Peyer's patch (tissue), 4 donors: Measurements from ENCODE around the gene PQBP1.

Source experiments
- CTCF ChIP-seq, 6 experiments: fragments of 450-650 bp in 4 of 6; fragments of 200-600 bp in 2 of 6; sonication (generic) in 1 of 6; IDR thresholded peaks; one replicate each; pipeline ENCODE4 v1.5.1; 2017 to 2019; ENCODE audit warnings: antibody characterized with exemption in 6 of 6, mild to moderate bottlenecking in 3 of 6, moderate library complexity in 1 of 6
- POLR2A ChIP-seq, 2 donors: fragments of 450-650 bp; IDR thresholded peaks; one replicate each; pipeline ENCODE4 v1.5.1; 2017; ENCODE audit warnings: antibody characterized with exemption in 2 of 2, mild to moderate bottlenecking in 2 of 2, moderate library complexity in 2 of 2

- TF ChIP-seq CTCF (IDR thresholded peaks at IDR 0.05) (no peak), POLR2A (IDR thresholded peaks at IDR 0.05) (no peak)
Observed at GRCh38 chrX:48934581-48935300, 37.0 kb downstream of the PQBP1 start.
